Astrocyte of the spinal cord (primary cell): ENCODE results near the gene CMTR1.

ENCODE experiments used
- DNase-seq: peaks from one replicate; pipeline ENCODE4 v3.0.0; 2011; ENCODE audit warnings: low read depth, low spot score
- H3K4me3 ChIP-seq: 2 replicates; pipeline ENCODE4 v1.5.1; 2011; ENCODE audit warnings: low read depth, mild to moderate bottlenecking, low read length, moderate library complexity
- CTCF ChIP-seq: IDR thresholded peaks from 2 replicates; pipeline ENCODE4 v1.5.1; 2012; ENCODE audit warnings: low read depth, mild to moderate bottlenecking, low read length, inconsistent platforms
- in situ Hi-C: cut with HindIII; loops from 2 replicates; pipeline ENCODE4 v1.10.0; 2017; ENCODE audit warnings: low sequenced_read_pairs

Gene CMTR1

GRCh38 chr6:37516076-37516919 is 83.3 kb downstream of the CMTR1 start:
- peak; percentile 21 for DNase-seq
- in situ Hi-C loops, result no loop called here
- no peak for TF ChIP-seq CTCF
- no peak overlapping the region for H3K4me3 ChIP-seq

- in situ Hi-C loops, result no loop called here
- DNase-seq, result no peak
- no peak for TF ChIP-seq CTCF
- H3K4me3 ChIP-seq, result no peak overlapping the region
Observed at GRCh38 chr6:37516920-37517405, 83.9 kb downstream of the CMTR1 start.

GRCh38 chr6:37517411-37517812 is 84.4 kb downstream of the CMTR1 start:
- no peak for DNase-seq
- H3K4me3 ChIP-seq, result no peak overlapping the region
- in situ Hi-C loops, result no loop called here
- no peak for TF ChIP-seq CTCF

GRCh38 chr6:37518116-37518515 is 85.1 kb downstream of the CMTR1 start:
- no peak for TF ChIP-seq CTCF
- in situ Hi-C loops, result no loop called here
- DNase-seq, result no peak
- H3K4me3 ChIP-seq, result no peak overlapping the region

- in situ Hi-C loops, result no loop called here
- TF ChIP-seq CTCF, result no peak
Observed at GRCh38 chr6:37519461-37519860, 86.4 kb downstream of the CMTR1 start.

GRCh38 chr6:37520926-37521325 is 87.9 kb downstream of the CMTR1 start:
- no peak for TF ChIP-seq CTCF
- in situ Hi-C loops, result no loop called here
- no peak for DNase-seq
- no peak overlapping the region for H3K4me3 ChIP-seq

More at GRCh38 chr6:37519461-37519860, 86.4 kb downstream of the CMTR1 start:
- H3K4me3 ChIP-seq, result no peak overlapping the region
- DNase-seq, result no peak
